Hepatocyte (in vitro differentiated cells): ENCODE results near the gene MGAT1. TPM values are rescaled to one million over a fixed set of nuclear protein-coding genes. Genes with fewer than 3 reads are reported as not detected.
"Not testable (repeated sequence)": the region's sequence is repeated elsewhere in the genome, so short reads cannot be mapped to it uniquely, and the experiment has no call there.

Source experiments
- DNase-seq: peaks from one replicate; pipeline ENCODE4 v3.0.0-alpha.2; 2016; ENCODE audit warnings: low spot score
- H2AFZ ChIP-seq: fragments of 200-600 bp; sonication (generic); 2 replicates; pipeline ENCODE4 v1.6.0; 2016; ENCODE audit warnings: antibody characterized with exemption, mild to moderate bottlenecking
- H3K27ac ChIP-seq: fragments of 200-600 bp; sonication (generic); 2 replicates; pipeline ENCODE4 v1.5.1; 2016; ENCODE audit warnings: mild to moderate bottlenecking
- H3K27me3 ChIP-seq: fragments of 200-600 bp; sonication (generic); 2 replicates; pipeline ENCODE4 v1.6.1; 2016
- H3K36me3 ChIP-seq: fragments of 200-600 bp; sonication (generic); replicated peaks from 2 replicates; pipeline ENCODE4 v1.5.1; 2016; ENCODE audit warnings: low read depth; ENCODE audit not compliant: insufficient read depth
- H3K4me1 ChIP-seq: fragments of 200-600 bp; sonication (generic); 2 replicates; pipeline ENCODE4 v1.5.1; 2016; ENCODE audit warnings: mild to moderate bottlenecking, moderate library complexity; ENCODE audit not compliant: insufficient read depth
- H3K4me2 ChIP-seq: fragments of 200-600 bp; sonication (generic); 2 replicates; pipeline ENCODE4 v1.6.0; 2016
- H3K4me3 ChIP-seq: fragments of 200-600 bp; sonication (generic); 2 replicates; pipeline ENCODE4 v1.5.1; 2016; ENCODE audit warnings: mild to moderate bottlenecking
- H3K79me2 ChIP-seq: fragments of 200-600 bp; sonication (generic); 2 replicates; pipeline ENCODE4 v1.6.0; 2017; ENCODE audit warnings: mild to moderate bottlenecking
- H3K9me2 ChIP-seq: fragments of 200-600 bp; sonication (generic); replicated peaks from 2 replicates; pipeline ENCODE4 v1.6.0; 2017; ENCODE audit warnings: mild to moderate bottlenecking; ENCODE audit not compliant: insufficient read depth
- H3K9me3 ChIP-seq: fragments of 200-600 bp; sonication (generic); 2 replicates; pipeline ENCODE4 v1.5.1; 2016; ENCODE audit warnings: low read depth, mild to moderate bottlenecking
- H4K20me1 ChIP-seq: fragments of 200-600 bp; sonication (generic); 2 replicates; pipeline ENCODE4 v1.6.0; 2016; ENCODE audit warnings: mild to moderate bottlenecking; ENCODE audit not compliant: insufficient read depth, poor library complexity, severe bottlenecking
- EZH2 ChIP-seq: fragments of 200-600 bp; sonication (generic); IDR thresholded peaks from 2 replicates; pipeline ENCODE4 v1.6.1; 2016; ENCODE audit warnings: antibody characterized with exemption, mild to moderate bottlenecking, borderline replicate concordance
- EZH2phosphoT487 ChIP-seq: fragments of 200-600 bp; sonication (generic); IDR thresholded peaks from one replicate; pipeline ENCODE4 v1.6.1; 2018; ENCODE audit warnings: antibody characterized with exemption, mild to moderate bottlenecking, low read depth, moderate library complexity; ENCODE audit not compliant: unreplicated experiment, severe bottlenecking
- WGBS: methylation state at CpG from one replicate; pipeline ENCODE4 v1.1.6; 2016; ENCODE audit warnings: low lambda C conversion rate; ENCODE audit errors: missing lambda C conversion rate; 5-methylcytosine and 5-hydroxymethylcytosine counted together
- polyA plus RNA-seq: library from polyadenylated mRNA; unstranded; fragments of >200 nt; fragmentation: Nextera tagmentation; extraction: Ambion mirVana; gene quantifications from 2 replicates; pipeline ENCODE4 v1.2.1, GENCODE V29; 2016
- total RNA-seq: library from RNA; depleted of rRNA; stranded (reverse); fragments of >200 nt; gene quantifications from 2 replicates; pipeline ENCODE4 v1.2.3, GENCODE V29; 2014
- TF ChIP-seq, protein P1 (sequence below): fragments of 200-600 bp; sonication (generic); IDR thresholded peaks from 2 replicates; pipeline ENCODE4 v1.5.1; 2016; ENCODE audit warnings: antibody characterized with exemption, mild to moderate bottlenecking; ENCODE audit not compliant: poor library complexity

Gene MGAT1
- total and polyA plus RNA-seq, 2 experiments from 2014 or later, result 137 to 151 TPM

- H4K20me1 ChIP-seq, result no peaks in the 10 kb centered on the region
- H3K36me3 ChIP-seq, result no peaks in the 10 kb centered on the region
- no peaks in the 10 kb centered on the region for H3K4me1 ChIP-seq
- no peaks in the 10 kb centered on the region for H3K9me3 ChIP-seq
- H3K79me2 ChIP-seq, result no peaks in the 10 kb centered on the region
- peaks cover 23% of the 10 kb centered on the region for H3K27me3 ChIP-seq
- no peak overlapping the region for H3K27ac ChIP-seq
- no peak overlapping the region for H3K4me2 ChIP-seq
- no peak for TF ChIP-seq EZH2
- no peak for TF ChIP-seq EZH2phosphoT487
- TF ChIP-seq, protein P1, sequence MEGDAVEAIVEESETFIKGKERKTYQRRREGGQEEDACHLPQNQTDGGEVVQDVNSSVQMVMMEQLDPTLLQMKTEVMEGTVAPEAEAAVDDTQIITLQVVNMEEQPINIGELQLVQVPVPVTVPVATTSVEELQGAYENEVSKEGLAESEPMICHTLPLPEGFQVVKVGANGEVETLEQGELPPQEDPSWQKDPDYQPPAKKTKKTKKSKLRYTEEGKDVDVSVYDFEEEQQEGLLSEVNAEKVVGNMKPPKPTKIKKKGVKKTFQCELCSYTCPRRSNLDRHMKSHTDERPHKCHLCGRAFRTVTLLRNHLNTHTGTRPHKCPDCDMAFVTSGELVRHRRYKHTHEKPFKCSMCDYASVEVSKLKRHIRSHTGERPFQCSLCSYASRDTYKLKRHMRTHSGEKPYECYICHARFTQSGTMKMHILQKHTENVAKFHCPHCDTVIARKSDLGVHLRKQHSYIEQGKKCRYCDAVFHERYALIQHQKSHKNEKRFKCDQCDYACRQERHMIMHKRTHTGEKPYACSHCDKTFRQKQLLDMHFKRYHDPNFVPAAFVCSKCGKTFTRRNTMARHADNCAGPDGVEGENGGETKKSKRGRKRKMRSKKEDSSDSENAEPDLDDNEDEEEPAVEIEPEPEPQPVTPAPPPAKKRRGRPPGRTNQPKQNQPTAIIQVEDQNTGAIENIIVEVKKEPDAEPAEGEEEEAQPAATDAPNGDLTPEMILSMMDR, result no peak
- 70% methylated on average over 6 of the region's 6 CpGs for WGBS
- no peak for DNase-seq
- no peak overlapping the region for H3K4me3 ChIP-seq
- H3K9me2 ChIP-seq, result no peaks in the 10 kb centered on the region
- H2AFZ ChIP-seq, result no peak overlapping the region
These were observed 59.9 kb downstream of the MGAT1 start for GRCh38 chr5:180742727-180743126.

GRCh38 chr5:180740953-180741352 lies 61.7 kb downstream of the MGAT1 start:
- 74% methylated on average over 4 of the region's 4 CpGs for WGBS
- H2AFZ ChIP-seq, DNase-seq, H3K9me2 ChIP-seq, H3K4me2 ChIP-seq, H3K9me3 ChIP-seq, H3K4me3 ChIP-seq, H3K27ac ChIP-seq, H3K4me1 ChIP-seq, H3K36me3 ChIP-seq, H3K79me2 ChIP-seq, H4K20me1 ChIP-seq: not testable (repeated sequence)
- peaks cover 28% of the 10 kb centered on the region for H3K27me3 ChIP-seq

GRCh38 chr5:180739958-180740357 lies 62.6 kb downstream of the MGAT1 start, which contains the start of gene OR2Y1:
Gene OR2Y1, minus strand, starts transcription at chr5:180740058. Its CDS starts 0 bp downstream, at chr5:180740058.
- TF ChIP-seq EZH2phosphoT487 (no peak), EZH2 (no peak)
- TF ChIP-seq, protein P1, result no peak
- Histone ChIP-seq H3K4me2 (no peak within 1 kb of the TSS), H3K27ac (no peak within 1 kb of the TSS), H3K9me2 (no peaks in the 10 kb centered on the region), H3K4me3 (no peak within 1 kb of the TSS), H3K36me3 (no peaks in the 10 kb centered on the region), H2AFZ (no peak within 1 kb of the TSS), H4K20me1 (no peaks in the 10 kb centered on the region), H3K79me2 (no peaks in the 10 kb centered on the region), H3K27me3 (peaks cover 20% of the 10 kb centered on the region), H3K9me3 (no peaks in the 10 kb centered on the region), H3K4me1 (no peaks in the 10 kb centered on the region)
- 89% methylated on average over 2 of the region's 2 CpGs for WGBS
- no peak for DNase-seq

GRCh38 chr5:180739271-180739670 lies 63.3 kb downstream of the MGAT1 start:
- 87% methylated on average over 10 of the region's 10 CpGs for WGBS
- Histone ChIP-seq H3K79me2 (no peaks in the 10 kb centered on the region), H3K27ac (no peak overlapping the region), H3K4me3 (no peak overlapping the region), H2AFZ (no peak overlapping the region), H3K4me2 (no peak overlapping the region), H3K27me3 (peaks cover 25% of the 10 kb centered on the region), H4K20me1 (no peaks in the 10 kb centered on the region), H3K36me3 (no peaks in the 10 kb centered on the region), H3K9me2 (no peaks in the 10 kb centered on the region), H3K4me1 (no peaks in the 10 kb centered on the region), H3K9me3 (no peaks in the 10 kb centered on the region)
- TF ChIP-seq EZH2, result no peak
- DNase-seq, result no peak
